Measurements from ENCODE around the gene SCO1.

The SCO1 gene

GRCh38 chr17:10648956-10649355, 48.4 kb downstream of the SCO1 start:
- Histone ChIP-seq H3K27me3 (ENCODE audit: insufficient read depth, low read length) (no peaks in the 10 kb centered on the region), H3K36me3 (ENCODE audit: insufficient read depth, low read length) (no peaks in the 10 kb centered on the region), H3K9ac (ENCODE audit: low read length) (no peak overlapping the region), H3F3A (ENCODE audit: insufficient read depth, low read length) (no peaks in the 10 kb centered on the region), H4K20me1 (ENCODE audit: insufficient read depth, low read length) (no peaks in the 10 kb centered on the region), H3K4me3 (ENCODE audit: low read depth, low read length, poor library complexity, severe bottlenecking) (no peak overlapping the region), H3K9me3 (ENCODE audit: low read length) (no peaks in the 10 kb centered on the region), H3K27ac (ENCODE audit: low read depth, low read length, poor library complexity, severe bottlenecking) (no peak overlapping the region), H2AFZ (ENCODE audit: low read length) (no peak overlapping the region), H3K9me2 (ENCODE audit: low read depth, low read length) (no peaks in the 10 kb centered on the region), H3K4me2 (ENCODE audit: low read length) (no peak overlapping the region), H3K4me1 (ENCODE audit: insufficient read depth, low read length, severe bottlenecking) (no peaks in the 10 kb centered on the region), H3K79me2 (ENCODE audit: insufficient read depth, low read length) (no peaks in the 10 kb centered on the region)
- TF ChIP-seq EZH2 (IDR thresholded peaks at IDR 0.05; ENCODE audit: borderline replicate concordance, low read length), result no peak
- no peak for TF ChIP-seq CTCF (IDR thresholded peaks at IDR 0.05; ENCODE audit: low read length)

- Histone ChIP-seq H3K27ac (ENCODE audit: low read depth, low read length, poor library complexity, severe bottlenecking) (no peak overlapping the region), H3K9ac (ENCODE audit: low read length) (no peak overlapping the region), H3F3A (ENCODE audit: insufficient read depth, low read length) (no peaks in the 10 kb centered on the region), H3K4me1 (ENCODE audit: insufficient read depth, low read length, severe bottlenecking) (no peaks in the 10 kb centered on the region), H3K4me2 (ENCODE audit: low read length) (no peak overlapping the region), H2AFZ (ENCODE audit: low read length) (no peak overlapping the region), H3K4me3 (ENCODE audit: low read depth, low read length, poor library complexity, severe bottlenecking) (no peak overlapping the region), H4K20me1 (ENCODE audit: insufficient read depth, low read length) (no peaks in the 10 kb centered on the region), H3K9me3 (ENCODE audit: low read length) (no peaks in the 10 kb centered on the region), H3K79me2 (ENCODE audit: insufficient read depth, low read length) (no peaks in the 10 kb centered on the region), H3K36me3 (ENCODE audit: insufficient read depth, low read length) (no peaks in the 10 kb centered on the region), H3K9me2 (ENCODE audit: low read depth, low read length) (no peaks in the 10 kb centered on the region), H3K27me3 (ENCODE audit: insufficient read depth, low read length) (no peaks in the 10 kb centered on the region)
- TF ChIP-seq EZH2 (IDR thresholded peaks at IDR 0.05; ENCODE audit: borderline replicate concordance, low read length) (no peak), CTCF (IDR thresholded peaks at IDR 0.05; ENCODE audit: low read length) (no peak)
Observed at GRCh38 chr17:10648381-10648780, 49.0 kb downstream of the SCO1 start.

GRCh38 chr17:10646392-10646990, 50.8 kb downstream of the SCO1 start:
- no peaks in the 10 kb centered on the region for H3K9me2 ChIP-seq (ENCODE audit: low read depth, low read length)
- no peaks in the 10 kb centered on the region for H3K9me3 ChIP-seq (ENCODE audit: low read length)
- H3K4me2 ChIP-seq (ENCODE audit: low read length), result no peak overlapping the region
- TF ChIP-seq EZH2 (IDR thresholded peaks at IDR 0.05; ENCODE audit: borderline replicate concordance, low read length) (no peak), CTCF (IDR thresholded peaks at IDR 0.05; ENCODE audit: low read length) (peak; percentile 79)
- H3K79me2 ChIP-seq (ENCODE audit: insufficient read depth, low read length), result no peaks in the 10 kb centered on the region
- no peaks in the 10 kb centered on the region for H3K27me3 ChIP-seq (ENCODE audit: insufficient read depth, low read length)
- H3K36me3 ChIP-seq (ENCODE audit: insufficient read depth, low read length), result no peaks in the 10 kb centered on the region
- no peak overlapping the region for H3K4me3 ChIP-seq (ENCODE audit: low read depth, low read length, poor library complexity, severe bottlenecking)
- no peaks in the 10 kb centered on the region for H4K20me1 ChIP-seq (ENCODE audit: insufficient read depth, low read length)
- no peak overlapping the region for H3K27ac ChIP-seq (ENCODE audit: low read depth, low read length, poor library complexity, severe bottlenecking)
- H3F3A ChIP-seq (ENCODE audit: insufficient read depth, low read length), result no peaks in the 10 kb centered on the region
- no peak overlapping the region for H3K9ac ChIP-seq (ENCODE audit: low read length)
- no peaks in the 10 kb centered on the region for H3K4me1 ChIP-seq (ENCODE audit: insufficient read depth, low read length, severe bottlenecking)
- no peak overlapping the region for H2AFZ ChIP-seq (ENCODE audit: low read length)
